ENCODE measurements around the gene NCKAP5L.
"Not testable (repeated sequence)": the region's sequence is repeated elsewhere in the genome, so short reads cannot be mapped to it uniquely, and the experiment has no call there.

NCKAP5L gene

GRCh38 chr12:49872781-49873181, 44.6 kb upstream of the NCKAP5L start:
- Histone ChIP-seq H3K79me2 (ENCODE audit: insufficient read depth, low read length) (no peaks in the 10 kb centered on the region), H3F3A (ENCODE audit: low read depth) (no peaks in the 10 kb centered on the region), H4K20me1 (ENCODE audit: insufficient read depth, low read length, poor library complexity, severe bottlenecking) (no peaks in the 10 kb centered on the region), H3K4me1 (ENCODE audit: insufficient read depth, low read length, poor library complexity, severe bottlenecking) (no peaks in the 10 kb centered on the region), H3K9me2 (replicated peaks; ENCODE audit: low read depth, low read length) (no peaks in the 10 kb centered on the region), H3K27me3 (ENCODE audit: insufficient read depth, low read length, poor library complexity, severe bottlenecking) (no peaks in the 10 kb centered on the region), H2AFZ (ENCODE audit: low read length) (no peak overlapping the region), H3K4me3 (ENCODE audit: low read length, poor library complexity, severe bottlenecking) (no peak overlapping the region), H3K9me3 (ENCODE audit: insufficient read depth, low read depth, low read length) (no peaks in the 10 kb centered on the region), H3K9ac (ENCODE audit: low read depth, low read length, poor library complexity, severe bottlenecking) (no peak overlapping the region), H3K4me2 (ENCODE audit: low read depth, low read length, poor library complexity, severe bottlenecking) (no peak overlapping the region), H3K36me3 (ENCODE audit: insufficient read depth, low read length) (no peaks in the 10 kb centered on the region)
- TF ChIP-seq EZH2phosphoT487 (IDR thresholded peaks at IDR 0.05; ENCODE audit: borderline replicate concordance) (no peak), CTCF (conservative IDR thresholded peaks at IDR 0.05; ENCODE audit: low read length) (no peak)

- TF ChIP-seq EZH2phosphoT487 (IDR thresholded peaks at IDR 0.05; ENCODE audit: borderline replicate concordance) (no peak), CTCF (conservative IDR thresholded peaks at IDR 0.05; ENCODE audit: low read length) (no peak)
- Histone ChIP-seq H3K4me3 (ENCODE audit: low read length, poor library complexity, severe bottlenecking) (no peak overlapping the region), H2AFZ (ENCODE audit: low read length) (no peak overlapping the region), H3K36me3 (ENCODE audit: insufficient read depth, low read length) (no peaks in the 10 kb centered on the region), H3K27me3 (ENCODE audit: insufficient read depth, low read length, poor library complexity, severe bottlenecking) (no peaks in the 10 kb centered on the region), H3K9me2 (replicated peaks; ENCODE audit: low read depth, low read length) (no peaks in the 10 kb centered on the region), H3K79me2 (ENCODE audit: insufficient read depth, low read length) (no peaks in the 10 kb centered on the region), H3K4me2 (ENCODE audit: low read depth, low read length, poor library complexity, severe bottlenecking) (no peak overlapping the region), H3K9me3 (ENCODE audit: insufficient read depth, low read depth, low read length) (no peaks in the 10 kb centered on the region), H3K4me1 (ENCODE audit: insufficient read depth, low read length, poor library complexity, severe bottlenecking) (no peaks in the 10 kb centered on the region), H4K20me1 (ENCODE audit: insufficient read depth, low read length, poor library complexity, severe bottlenecking) (no peaks in the 10 kb centered on the region), H3F3A (ENCODE audit: low read depth) (no peaks in the 10 kb centered on the region), H3K9ac (ENCODE audit: low read depth, low read length, poor library complexity, severe bottlenecking) (no peak overlapping the region)
These were observed 44.2 kb upstream of the NCKAP5L start for GRCh38 chr12:49872381-49872780.

- not testable (repeated sequence) for H3K36me3 ChIP-seq (ENCODE audit: insufficient read depth, low read length); H3F3A ChIP-seq (ENCODE audit: low read depth); H3K9ac ChIP-seq (ENCODE audit: low read depth, low read length, poor library complexity, severe bottlenecking); H3K79me2 ChIP-seq (ENCODE audit: insufficient read depth, low read length); H3K9me3 ChIP-seq (ENCODE audit: insufficient read depth, low read depth, low read length); H4K20me1 ChIP-seq (ENCODE audit: insufficient read depth, low read length, poor library complexity, severe bottlenecking); H3K9me2 ChIP-seq (replicated peaks; ENCODE audit: low read depth, low read length); H3K4me2 ChIP-seq (ENCODE audit: low read depth, low read length, poor library complexity, severe bottlenecking); H3K27me3 ChIP-seq (ENCODE audit: insufficient read depth, low read length, poor library complexity, severe bottlenecking); H3K4me1 ChIP-seq (ENCODE audit: insufficient read depth, low read length, poor library complexity, severe bottlenecking); H3K4me3 ChIP-seq (ENCODE audit: low read length, poor library complexity, severe bottlenecking); H2AFZ ChIP-seq (ENCODE audit: low read length)
These were observed 43.6 kb upstream of the NCKAP5L start for GRCh38 chr12:49871811-49872251.

- Histone ChIP-seq H4K20me1 (ENCODE audit: insufficient read depth, low read length, poor library complexity, severe bottlenecking) (no peaks in the 10 kb centered on the region), H3K9me3 (ENCODE audit: insufficient read depth, low read depth, low read length) (no peaks in the 10 kb centered on the region), H3K4me3 (ENCODE audit: low read length, poor library complexity, severe bottlenecking) (no peak overlapping the region), H3K9ac (ENCODE audit: low read depth, low read length, poor library complexity, severe bottlenecking) (no peak overlapping the region), H3K4me2 (ENCODE audit: low read depth, low read length, poor library complexity, severe bottlenecking) (no peak overlapping the region), H3K27me3 (ENCODE audit: insufficient read depth, low read length, poor library complexity, severe bottlenecking) (no peaks in the 10 kb centered on the region), H3K4me1 (ENCODE audit: insufficient read depth, low read length, poor library complexity, severe bottlenecking) (no peaks in the 10 kb centered on the region), H3K79me2 (ENCODE audit: insufficient read depth, low read length) (no peaks in the 10 kb centered on the region), H3K9me2 (replicated peaks; ENCODE audit: low read depth, low read length) (no peaks in the 10 kb centered on the region), H2AFZ (ENCODE audit: low read length) (no peak overlapping the region), H3K36me3 (ENCODE audit: insufficient read depth, low read length) (no peaks in the 10 kb centered on the region), H3F3A (ENCODE audit: low read depth) (no peaks in the 10 kb centered on the region)
- no peak for TF ChIP-seq EZH2phosphoT487 (IDR thresholded peaks at IDR 0.05; ENCODE audit: borderline replicate concordance)
These were observed 43.0 kb upstream of the NCKAP5L start for GRCh38 chr12:49871263-49871561.
